Astrocyte (in vitro differentiated cells and primary cell): ENCODE data around the gene ATL2.

Source experiments
- EZH2 ChIP-seq: IDR thresholded peaks from 2 replicates; pipeline ENCODE4 v1.6.1; 2012; ENCODE audit warnings: mild to moderate bottlenecking, low read length, inconsistent platforms; ENCODE audit not compliant: insufficient read depth
- TF ChIP-seq, protein P1 (sequence below): IDR thresholded peaks from 2 replicates; pipeline ENCODE4 v1.5.1; 2011; ENCODE audit warnings: low read depth, mild to moderate bottlenecking, inconsistent platforms, low read length, moderate library complexity; ENCODE audit not compliant: insufficient read depth

DNA sequence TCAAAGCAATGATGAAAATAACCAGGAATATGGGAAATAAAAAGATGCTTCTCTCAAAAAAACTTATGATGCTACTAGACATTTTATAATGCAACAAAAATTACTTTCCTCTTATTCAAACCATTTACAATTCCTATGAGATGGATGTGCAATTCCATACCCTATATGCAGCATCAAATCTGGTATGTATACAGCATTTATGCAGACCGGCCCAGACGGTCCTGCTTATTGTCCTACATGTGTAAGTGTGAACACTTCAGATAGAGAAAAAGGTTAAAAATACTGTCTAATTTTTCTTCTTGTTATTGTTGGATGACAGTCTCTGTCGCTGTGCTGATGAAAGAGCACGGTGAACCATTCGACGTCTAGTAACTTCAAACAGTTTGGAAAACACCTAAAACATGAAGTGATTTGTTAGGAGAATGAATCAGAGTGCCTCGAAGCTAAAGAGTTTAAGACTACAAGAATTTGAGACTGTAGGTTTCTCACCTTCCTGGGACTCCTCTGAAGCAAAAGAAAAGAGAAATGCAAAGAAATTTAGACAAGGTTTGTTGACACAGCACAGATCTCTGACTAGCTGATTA lies 80.8 kb downstream of the ATL2 start:
- TF ChIP-seq, protein P1, sequence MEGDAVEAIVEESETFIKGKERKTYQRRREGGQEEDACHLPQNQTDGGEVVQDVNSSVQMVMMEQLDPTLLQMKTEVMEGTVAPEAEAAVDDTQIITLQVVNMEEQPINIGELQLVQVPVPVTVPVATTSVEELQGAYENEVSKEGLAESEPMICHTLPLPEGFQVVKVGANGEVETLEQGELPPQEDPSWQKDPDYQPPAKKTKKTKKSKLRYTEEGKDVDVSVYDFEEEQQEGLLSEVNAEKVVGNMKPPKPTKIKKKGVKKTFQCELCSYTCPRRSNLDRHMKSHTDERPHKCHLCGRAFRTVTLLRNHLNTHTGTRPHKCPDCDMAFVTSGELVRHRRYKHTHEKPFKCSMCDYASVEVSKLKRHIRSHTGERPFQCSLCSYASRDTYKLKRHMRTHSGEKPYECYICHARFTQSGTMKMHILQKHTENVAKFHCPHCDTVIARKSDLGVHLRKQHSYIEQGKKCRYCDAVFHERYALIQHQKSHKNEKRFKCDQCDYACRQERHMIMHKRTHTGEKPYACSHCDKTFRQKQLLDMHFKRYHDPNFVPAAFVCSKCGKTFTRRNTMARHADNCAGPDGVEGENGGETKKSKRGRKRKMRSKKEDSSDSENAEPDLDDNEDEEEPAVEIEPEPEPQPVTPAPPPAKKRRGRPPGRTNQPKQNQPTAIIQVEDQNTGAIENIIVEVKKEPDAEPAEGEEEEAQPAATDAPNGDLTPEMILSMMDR = no peak
- no peak for TF ChIP-seq EZH2
